Sigmoid colon (tissue), 4 donors: ENCODE measurements around the gene MIPEP.

Experiments used
- EP300 ChIP-seq, 4 donors: sonication (generic); formaldehyde crosslinking; IDR thresholded peaks; one replicate each; pipeline ENCODE4 v1.6.1; 2017; ENCODE audit warnings: antibody characterized with exemption in 4 of 4
- POLR2A ChIP-seq, 2 donors: fragments of 450-650 bp; IDR thresholded peaks; one replicate each; pipeline ENCODE4 v1.6.1; 2016; ENCODE audit warnings: antibody characterized with exemption in 2 of 2, mild to moderate bottlenecking in 2 of 2, moderate library complexity in 2 of 2
- POLR2AphosphoS5 ChIP-seq, 4 donors: sonication (generic); formaldehyde crosslinking; IDR thresholded peaks; one replicate each; pipeline ENCODE4 v1.6.1; 2017; ENCODE audit warnings: antibody characterized with exemption in 4 of 4
- TF ChIP-seq, protein P1 (sequence below), 4 experiments: fragments of 450-650 bp in 3 of 4; fragments of 200-600 bp in 1 of 4; IDR thresholded peaks; one replicate each; pipeline ENCODE4 v1.5.1; 2016 to 2019; ENCODE audit warnings: antibody characterized with exemption in 4 of 4, mild to moderate bottlenecking in 3 of 4, moderate library complexity in 2 of 4

DNA sequence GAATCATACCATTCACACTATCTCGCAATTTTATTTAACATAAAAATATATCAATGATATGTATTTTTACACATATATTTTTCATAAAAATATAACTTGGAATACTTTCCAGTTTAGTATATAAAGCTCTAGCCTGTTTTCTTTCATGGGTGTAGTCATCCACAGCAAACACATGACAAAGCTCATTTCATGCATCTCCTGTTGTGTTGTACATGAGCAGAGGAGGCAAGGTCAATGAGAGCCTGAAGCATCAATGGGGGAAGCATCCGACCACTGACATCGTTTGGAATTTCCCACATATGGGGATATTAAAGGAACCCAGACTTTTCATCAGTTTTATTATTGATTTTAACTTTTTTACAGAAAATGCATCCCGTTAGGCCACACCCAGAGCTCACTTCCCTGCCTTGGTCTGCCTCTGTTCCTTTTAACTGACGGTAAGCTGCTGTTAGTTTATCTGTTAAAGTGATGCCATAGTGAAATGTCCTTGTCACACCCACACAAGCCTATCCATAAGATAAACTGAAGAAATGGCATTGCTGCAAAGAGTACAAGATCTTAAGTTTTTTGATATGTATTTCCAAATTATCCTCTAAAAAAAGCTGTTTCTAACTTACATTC is 44.0 kb downstream of the MIPEP start:
- TF ChIP-seq, protein P1, sequence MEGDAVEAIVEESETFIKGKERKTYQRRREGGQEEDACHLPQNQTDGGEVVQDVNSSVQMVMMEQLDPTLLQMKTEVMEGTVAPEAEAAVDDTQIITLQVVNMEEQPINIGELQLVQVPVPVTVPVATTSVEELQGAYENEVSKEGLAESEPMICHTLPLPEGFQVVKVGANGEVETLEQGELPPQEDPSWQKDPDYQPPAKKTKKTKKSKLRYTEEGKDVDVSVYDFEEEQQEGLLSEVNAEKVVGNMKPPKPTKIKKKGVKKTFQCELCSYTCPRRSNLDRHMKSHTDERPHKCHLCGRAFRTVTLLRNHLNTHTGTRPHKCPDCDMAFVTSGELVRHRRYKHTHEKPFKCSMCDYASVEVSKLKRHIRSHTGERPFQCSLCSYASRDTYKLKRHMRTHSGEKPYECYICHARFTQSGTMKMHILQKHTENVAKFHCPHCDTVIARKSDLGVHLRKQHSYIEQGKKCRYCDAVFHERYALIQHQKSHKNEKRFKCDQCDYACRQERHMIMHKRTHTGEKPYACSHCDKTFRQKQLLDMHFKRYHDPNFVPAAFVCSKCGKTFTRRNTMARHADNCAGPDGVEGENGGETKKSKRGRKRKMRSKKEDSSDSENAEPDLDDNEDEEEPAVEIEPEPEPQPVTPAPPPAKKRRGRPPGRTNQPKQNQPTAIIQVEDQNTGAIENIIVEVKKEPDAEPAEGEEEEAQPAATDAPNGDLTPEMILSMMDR (IDR thresholded peaks at IDR 0.05), result no peak
- TF ChIP-seq POLR2AphosphoS5 (IDR thresholded peaks at IDR 0.05) (no peak), POLR2A (IDR thresholded peaks at IDR 0.05) (no peak), EP300 (IDR thresholded peaks at IDR 0.05) (no peak)
